Trophoblast cell (in vitro differentiated cells and primary cell): Measurements from ENCODE around the gene ASAP2.
A peak's percentile ranks its signal among the peaks of the same experiment; 100 is the strongest.

Source experiments
- DNase-seq, 2 donors: peaks; one replicate each; pipeline ENCODE4 v3.0.0-alpha.2; 2016
- H2AFZ ChIP-seq: 2 replicates; pipeline ENCODE4 v1.6.1; 2013; ENCODE audit warnings: low read length, moderate library complexity, mild to moderate bottlenecking; ENCODE audit not compliant: insufficient read depth, poor library complexity
- H2AK5ac ChIP-seq: 2 replicates; pipeline ENCODE4 v1.6.1; 2013; ENCODE audit warnings: mild to moderate bottlenecking, low read length
- H2BK120ac ChIP-seq: 2 replicates; pipeline ENCODE4 v1.6.1; 2013; ENCODE audit warnings: low read length, mild to moderate bottlenecking, moderate library complexity; ENCODE audit not compliant: insufficient read depth, poor library complexity
- H2BK12ac ChIP-seq: 2 replicates; pipeline ENCODE4 v1.6.1; 2013; ENCODE audit warnings: mild to moderate bottlenecking, low read length, moderate library complexity
- H2BK5ac ChIP-seq: 2 replicates; pipeline ENCODE4 v1.6.1; 2013; ENCODE audit warnings: low read length, low read depth, moderate library complexity, mild to moderate bottlenecking; ENCODE audit not compliant: poor library complexity
- H3K14ac ChIP-seq: 2 replicates; pipeline ENCODE4 v1.6.1; 2013; ENCODE audit warnings: mild to moderate bottlenecking, low read length
- H3K18ac ChIP-seq: 2 replicates; pipeline ENCODE4 v1.6.1; 2013; ENCODE audit warnings: mild to moderate bottlenecking, low read length
- H3K23ac ChIP-seq: 2 replicates; pipeline ENCODE4 v1.6.1; 2013; ENCODE audit warnings: low read length
- H3K27ac ChIP-seq: 2 replicates; pipeline ENCODE4 v1.5.1; 2013; ENCODE audit warnings: low read depth, mild to moderate bottlenecking, inconsistent platforms, low read length, moderate library complexity
- H3K27me3 ChIP-seq: 2 replicates; pipeline ENCODE4 v1.6.1; 2013; ENCODE audit warnings: inconsistent platforms, mild to moderate bottlenecking, low read length, moderate library complexity; ENCODE audit not compliant: insufficient read depth
- H3K36me3 ChIP-seq, 2 experiments: 1 replicate in 1 of 2; 2 replicates in 1 of 2; pipeline ENCODE4 v1.6.1; 2013; ENCODE audit warnings: low read length in 2 of 2, mild to moderate bottlenecking in 2 of 2, moderate library complexity in 1 of 2; ENCODE audit not compliant: insufficient read depth in 2 of 2, control insufficient read depth in 1 of 2
- H3K4ac ChIP-seq: 2 replicates; pipeline ENCODE4 v1.6.1; 2013; ENCODE audit warnings: low read depth, mild to moderate bottlenecking, low read length, moderate library complexity
- H3K4me1 ChIP-seq, 2 experiments: 1 replicate in 1 of 2; 2 replicates in 1 of 2; pipeline ENCODE4 v1.6.1; 2013; ENCODE audit warnings: low read length in 2 of 2, mild to moderate bottlenecking in 2 of 2, moderate library complexity in 1 of 2; ENCODE audit not compliant: insufficient read depth in 2 of 2, control insufficient read depth in 1 of 2
- H3K4me2 ChIP-seq: 2 replicates; pipeline ENCODE4 v1.6.1; 2013; ENCODE audit warnings: inconsistent platforms, mild to moderate bottlenecking, low read length, moderate library complexity
- H3K4me3 ChIP-seq: 2 replicates; pipeline ENCODE4 v1.5.1; 2013; ENCODE audit warnings: mild to moderate bottlenecking, low read depth, low read length, inconsistent platforms
- H3K79me1 ChIP-seq: one replicate; pipeline ENCODE4 v1.6.1; 2013; ENCODE audit warnings: low read length
- H3K79me2 ChIP-seq: 2 replicates; pipeline ENCODE4 v1.6.1; 2013; ENCODE audit warnings: low read length, mild to moderate bottlenecking; ENCODE audit not compliant: control insufficient read depth, insufficient read depth, poor library complexity
- H3K9ac ChIP-seq: 2 replicates; pipeline ENCODE4 v1.6.1; 2013; ENCODE audit warnings: mild to moderate bottlenecking, low read length
- H3K9me3 ChIP-seq: 2 replicates; pipeline ENCODE4 v1.6.1; 2013; ENCODE audit warnings: low read depth, mild to moderate bottlenecking, control low read depth, inconsistent platforms, low read length; ENCODE audit not compliant: insufficient read depth
- H4K12ac ChIP-seq: 2 replicates; pipeline ENCODE4 v1.6.1; 2013; ENCODE audit warnings: low read depth, mild to moderate bottlenecking, low read length, moderate library complexity
- H4K8ac ChIP-seq: 2 replicates; pipeline ENCODE4 v1.6.1; 2013; ENCODE audit warnings: low read depth, mild to moderate bottlenecking, low read length, moderate library complexity
- H4K91ac ChIP-seq: one replicate; pipeline ENCODE4 v1.6.1; 2013; ENCODE audit warnings: low read depth, mild to moderate bottlenecking, low read length, moderate library complexity
- WGBS: extraction: QIAGEN DNeasy Blood & Tissue Kit; methylation state at CpG from one replicate; pipeline ENCODE4 v1.1.7; 2013; ENCODE audit warnings: missing lambda C conversion rate; ENCODE audit not compliant: insufficient read length, insufficient coverage; ENCODE audit errors: extremely low coverage; 5-methylcytosine and 5-hydroxymethylcytosine counted together

The ASAP2 gene

GRCh38 chr2:9163306-9164111, 43.1 kb upstream of the ASAP2 start:
- Histone ChIP-seq H3K4me3 (no peak overlapping the region), H3K9ac (no peak overlapping the region), H2AFZ (no peak overlapping the region), H3K27ac (no peak overlapping the region), H3K27me3 (no peaks in the 10 kb centered on the region), H2BK120ac (no peak overlapping the region), H3K79me2 (no peaks in the 10 kb centered on the region), H3K14ac (no peak overlapping the region), H4K91ac (peak overlapping the region; percentile 2), H4K8ac (no peak overlapping the region), H3K4me1 (peaks cover 22 to 24% of the 10 kb centered on the region in 2 experiments), H3K4me2 (no peak overlapping the region), H4K12ac (no peak overlapping the region), H3K18ac (no peak overlapping the region), H3K23ac (no peak overlapping the region), H2BK12ac (no peak overlapping the region), H3K9me3 (no peaks in the 10 kb centered on the region), H3K79me1 (peaks cover 16% of the 10 kb centered on the region), H2BK5ac (no peak overlapping the region), H2AK5ac (no peak overlapping the region), H3K36me3 (no peaks in the 10 kb centered on the region), H3K4ac (no peak overlapping the region)
- WGBS = no CpG with 5 or more reads among the region's 8 CpGs
- DNase-seq = no peak

GRCh38 chr2:9164112-9164608, 42.5 kb upstream of the ASAP2 start:
- Histone ChIP-seq H3K4me2 (no peak overlapping the region), H3K9me3 (no peaks in the 10 kb centered on the region), H2BK12ac (no peak overlapping the region), H3K23ac (no peak overlapping the region), H4K91ac (peak overlapping the region; percentile 2), H3K4me1 (peaks cover 25 to 30% of the 10 kb centered on the region in 2 experiments), H3K18ac (no peak overlapping the region), H3K27ac (no peak overlapping the region), H3K4me3 (no peak overlapping the region), H3K36me3 (no peaks in the 10 kb centered on the region), H3K9ac (no peak overlapping the region), H2AFZ (no peak overlapping the region), H2BK5ac (no peak overlapping the region), H3K27me3 (no peaks in the 10 kb centered on the region), H4K8ac (no peak overlapping the region), H3K4ac (no peak overlapping the region), H4K12ac (no peak overlapping the region), H2BK120ac (no peak overlapping the region), H2AK5ac (no peak overlapping the region), H3K79me2 (no peaks in the 10 kb centered on the region), H3K14ac (no peak overlapping the region), H3K79me1 (peaks cover 18% of the 10 kb centered on the region)
- WGBS = no CpG with 5 or more reads among the region's 4 CpGs
- no peak for DNase-seq

- Histone ChIP-seq H2BK12ac (peak overlapping the region; percentile 15), H3K27ac (no peak overlapping the region), H3K36me3 (no peaks in the 10 kb centered on the region), H3K4me1 (peaks cover 33 to 42% of the 10 kb centered on the region in 2 experiments), H3K9me3 (no peaks in the 10 kb centered on the region), H3K79me2 (peaks cover 2% of the 10 kb centered on the region), H3K23ac (no peak overlapping the region), H3K79me1 (peaks cover 23% of the 10 kb centered on the region), H2BK5ac (no peak overlapping the region), H3K18ac (no peak overlapping the region), H3K9ac (no peak overlapping the region), H4K8ac (no peak overlapping the region), H3K14ac (no peak overlapping the region), H2AK5ac (no peak overlapping the region), H2BK120ac (no peak overlapping the region), H3K27me3 (no peaks in the 10 kb centered on the region), H4K91ac (no peak overlapping the region), H4K12ac (no peak overlapping the region), H3K4me2 (no peak overlapping the region), H3K4ac (no peak overlapping the region), H3K4me3 (no peak overlapping the region), H2AFZ (no peak overlapping the region)
- DNase-seq = no peak
- WGBS = no CpG with 5 or more reads among the region's 5 CpGs
These were observed 41.0 kb upstream of the ASAP2 start for GRCh38 chr2:9165625-9166024.

- no peak for DNase-seq
- H4K91ac ChIP-seq = peak overlapping the region; percentile 64
- H3K36me3 ChIP-seq = no peaks in the 10 kb centered on the region
- peaks cover 35 to 45% of the 10 kb centered on the region in 2 experiments for H3K4me1 ChIP-seq
- H3K9ac ChIP-seq = no peak overlapping the region
- no peak overlapping the region for H3K4me2 ChIP-seq
- H3K14ac ChIP-seq = peak overlapping the region; percentile 0
- no peak overlapping the region for H2AFZ ChIP-seq
- no peak overlapping the region for H2BK5ac ChIP-seq
- H2BK120ac ChIP-seq = peak overlapping the region; percentile 4
- H2AK5ac ChIP-seq = peak overlapping the region; percentile 2
- H3K18ac ChIP-seq = no peak overlapping the region
- no peak overlapping the region for H3K4ac ChIP-seq
- H3K79me2 ChIP-seq = peaks cover 2% of the 10 kb centered on the region
- WGBS = no CpG with 5 or more reads among the region's 11 CpGs
- peak overlapping the region; percentile 27 for H2BK12ac ChIP-seq
- no peaks in the 10 kb centered on the region for H3K27me3 ChIP-seq
- no peak overlapping the region for H4K8ac ChIP-seq
- H4K12ac ChIP-seq = no peak overlapping the region
- no peak overlapping the region for H3K27ac ChIP-seq
- no peak overlapping the region for H3K4me3 ChIP-seq
- no peak overlapping the region for H3K23ac ChIP-seq
- no peaks in the 10 kb centered on the region for H3K9me3 ChIP-seq
- peaks cover 25% of the 10 kb centered on the region for H3K79me1 ChIP-seq
These were observed 39.8 kb upstream of the ASAP2 start for GRCh38 chr2:9166579-9167377.
